ENCODE results near the gene SMG6. TPM values are rescaled to one million over a fixed set of nuclear protein-coding genes. Genes with fewer than 3 reads are reported as not detected.

Gene SMG6
- total and polyA plus RNA-seq, 2 experiments from 2014 or later = 11.9 to 19.9 TPM

DNA sequence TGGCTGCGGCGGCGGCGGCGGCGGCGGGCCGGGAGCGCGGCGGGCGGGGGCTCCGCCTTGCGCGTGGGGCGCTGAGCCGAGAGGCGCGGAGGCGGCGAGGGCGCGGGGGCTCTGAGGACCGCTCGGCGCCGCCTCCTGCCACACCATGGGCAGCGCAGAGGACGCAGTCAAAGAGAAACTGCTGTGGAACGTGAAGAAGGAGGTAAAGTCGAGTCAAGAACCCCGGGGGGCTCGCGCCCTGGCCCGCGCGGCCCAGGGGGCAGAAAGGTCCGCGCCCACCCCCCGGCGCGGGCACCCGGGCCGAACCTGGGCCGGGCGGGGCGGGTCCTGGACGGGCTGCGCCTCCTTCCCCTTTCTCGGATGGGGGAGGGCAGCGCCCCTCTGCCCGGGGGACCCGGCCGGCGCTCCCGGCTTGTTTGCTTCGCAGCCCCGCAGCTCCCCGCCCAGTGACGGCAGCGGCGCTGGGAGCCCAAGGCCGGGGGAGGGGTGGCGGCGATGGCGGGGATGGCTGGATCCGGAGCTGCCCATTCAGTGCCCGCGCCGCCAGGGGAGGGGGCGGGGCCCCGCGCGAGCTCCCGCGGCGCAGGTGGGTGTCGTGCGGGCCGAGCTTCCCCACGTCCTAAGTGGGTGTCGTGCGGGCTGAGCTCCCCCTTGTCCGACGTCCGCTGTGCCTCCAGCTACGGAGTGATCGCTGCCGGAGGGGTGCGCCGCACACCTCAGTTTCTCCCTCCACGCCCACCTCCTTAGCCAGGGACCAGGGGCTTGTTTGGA, 34.1 kb upstream of the SMG6 start:
- no peaks in the 10 kb centered on the region for H3K9me3 ChIP-seq (ENCODE audit: low read depth)
- H4K20me1 ChIP-seq (ENCODE audit: insufficient read depth, poor library complexity, severe bottlenecking) = no peaks in the 10 kb centered on the region
- H3K4me3 ChIP-seq = peak overlapping the region; percentile 64
- TF ChIP-seq EZH2phosphoT487 (IDR thresholded peaks at IDR 0.05; ENCODE audit: low read depth, severe bottlenecking, unreplicated experiment) (no peak), EZH2 (IDR thresholded peaks at IDR 0.05; ENCODE audit: borderline replicate concordance) (no peak)
- TF ChIP-seq, protein P1, sequence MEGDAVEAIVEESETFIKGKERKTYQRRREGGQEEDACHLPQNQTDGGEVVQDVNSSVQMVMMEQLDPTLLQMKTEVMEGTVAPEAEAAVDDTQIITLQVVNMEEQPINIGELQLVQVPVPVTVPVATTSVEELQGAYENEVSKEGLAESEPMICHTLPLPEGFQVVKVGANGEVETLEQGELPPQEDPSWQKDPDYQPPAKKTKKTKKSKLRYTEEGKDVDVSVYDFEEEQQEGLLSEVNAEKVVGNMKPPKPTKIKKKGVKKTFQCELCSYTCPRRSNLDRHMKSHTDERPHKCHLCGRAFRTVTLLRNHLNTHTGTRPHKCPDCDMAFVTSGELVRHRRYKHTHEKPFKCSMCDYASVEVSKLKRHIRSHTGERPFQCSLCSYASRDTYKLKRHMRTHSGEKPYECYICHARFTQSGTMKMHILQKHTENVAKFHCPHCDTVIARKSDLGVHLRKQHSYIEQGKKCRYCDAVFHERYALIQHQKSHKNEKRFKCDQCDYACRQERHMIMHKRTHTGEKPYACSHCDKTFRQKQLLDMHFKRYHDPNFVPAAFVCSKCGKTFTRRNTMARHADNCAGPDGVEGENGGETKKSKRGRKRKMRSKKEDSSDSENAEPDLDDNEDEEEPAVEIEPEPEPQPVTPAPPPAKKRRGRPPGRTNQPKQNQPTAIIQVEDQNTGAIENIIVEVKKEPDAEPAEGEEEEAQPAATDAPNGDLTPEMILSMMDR (IDR thresholded peaks at IDR 0.05; ENCODE audit: poor library complexity) = no peak
- H3K4me1 ChIP-seq (ENCODE audit: insufficient read depth) = peaks cover 8% of the 10 kb centered on the region
- peak overlapping the region; percentile 100 for H3K4me2 ChIP-seq
- under 1% methylated on average over 26 of the region's 92 CpGs for WGBS (ENCODE audit: low lambda C conversion rate, missing lambda C conversion rate)
- peaks cover 36% of the 10 kb centered on the region for H3K79me2 ChIP-seq
- DNase-seq (ENCODE audit: low spot score) = peak; percentile 84
- H3K27ac ChIP-seq = peak overlapping the region; percentile 85
- no peaks in the 10 kb centered on the region for H3K9me2 ChIP-seq (replicated peaks; ENCODE audit: insufficient read depth)
- H3K27me3 ChIP-seq = no peaks in the 10 kb centered on the region
- H2AFZ ChIP-seq = peak overlapping the region; percentile 82
- H3K36me3 ChIP-seq (replicated peaks; ENCODE audit: insufficient read depth, low read depth) = no peaks in the 10 kb centered on the region

DNA sequence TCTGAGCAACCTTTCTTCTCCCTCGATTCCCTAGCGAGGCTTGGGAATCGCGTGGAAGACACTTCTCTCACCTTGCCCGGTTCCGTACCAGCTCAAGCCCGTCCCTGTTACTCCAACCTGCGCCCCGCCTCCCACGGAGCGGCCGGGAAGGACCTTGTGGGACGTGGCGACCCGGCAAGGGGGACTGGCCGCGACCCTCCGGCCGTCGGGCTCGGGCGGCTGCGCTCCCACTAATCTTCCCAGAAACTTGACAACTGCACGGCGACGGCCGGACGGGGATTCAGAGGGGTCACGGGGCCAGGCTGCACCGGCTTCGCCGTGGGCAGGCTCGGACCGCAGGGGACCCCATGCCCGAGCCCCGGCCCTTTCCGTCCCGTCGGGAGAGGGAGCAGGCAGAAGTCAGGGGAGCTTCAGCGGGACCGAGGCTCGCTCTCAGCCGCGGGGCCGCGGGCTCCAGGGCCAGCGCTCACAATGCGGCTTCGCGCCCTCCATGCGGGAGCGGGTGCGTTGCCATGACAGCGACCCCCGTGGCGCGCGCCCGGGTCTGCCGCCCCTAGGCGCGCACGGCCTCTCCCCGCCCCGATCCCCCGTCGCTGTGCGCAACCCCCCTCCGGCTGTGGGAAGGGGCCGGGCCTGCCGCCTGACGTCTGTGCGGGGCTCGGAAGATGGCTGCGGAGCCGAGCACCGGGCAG, 33.4 kb upstream of the SMG6 start, which contains the start of gene SGSM2:
Gene SGSM2, plus strand, starts transcription at position 650 of the 692 bp plus-strand sequence. CDS start 188 bp downstream, outside the sequence.
- H3K36me3 ChIP-seq (replicated peaks; ENCODE audit: insufficient read depth, low read depth) = no peaks in the 10 kb centered on the region
- H3K27ac ChIP-seq = peak within 1 kb of the TSS; percentile 85
- H3K4me3 ChIP-seq = peak within 1 kb of the TSS; percentile 64
- H3K9me2 ChIP-seq (replicated peaks; ENCODE audit: insufficient read depth) = no peaks in the 10 kb centered on the region
- H3K9me3 ChIP-seq (ENCODE audit: low read depth) = no peaks in the 10 kb centered on the region
- 1% methylated on average over 46 of the region's 77 CpGs for WGBS (ENCODE audit: low lambda C conversion rate, missing lambda C conversion rate)
- peaks cover 36% of the 10 kb centered on the region for H3K79me2 ChIP-seq
- H3K4me1 ChIP-seq (ENCODE audit: insufficient read depth) = peaks cover 8% of the 10 kb centered on the region
- peak within 1 kb of the TSS; percentile 100 for H3K4me2 ChIP-seq
- no peaks in the 10 kb centered on the region for H3K27me3 ChIP-seq
- H2AFZ ChIP-seq = peak within 1 kb of the TSS; percentile 95
- no peaks in the 10 kb centered on the region for H4K20me1 ChIP-seq (ENCODE audit: insufficient read depth, poor library complexity, severe bottlenecking)
- DNase-seq (ENCODE audit: low spot score) = peak; percentile 77
- TF ChIP-seq, protein P1 (IDR thresholded peaks at IDR 0.05; ENCODE audit: poor library complexity) = no peak
- TF ChIP-seq EZH2phosphoT487 (IDR thresholded peaks at IDR 0.05; ENCODE audit: low read depth, severe bottlenecking, unreplicated experiment) (no peak), EZH2 (IDR thresholded peaks at IDR 0.05; ENCODE audit: borderline replicate concordance) (no peak)

DNA sequence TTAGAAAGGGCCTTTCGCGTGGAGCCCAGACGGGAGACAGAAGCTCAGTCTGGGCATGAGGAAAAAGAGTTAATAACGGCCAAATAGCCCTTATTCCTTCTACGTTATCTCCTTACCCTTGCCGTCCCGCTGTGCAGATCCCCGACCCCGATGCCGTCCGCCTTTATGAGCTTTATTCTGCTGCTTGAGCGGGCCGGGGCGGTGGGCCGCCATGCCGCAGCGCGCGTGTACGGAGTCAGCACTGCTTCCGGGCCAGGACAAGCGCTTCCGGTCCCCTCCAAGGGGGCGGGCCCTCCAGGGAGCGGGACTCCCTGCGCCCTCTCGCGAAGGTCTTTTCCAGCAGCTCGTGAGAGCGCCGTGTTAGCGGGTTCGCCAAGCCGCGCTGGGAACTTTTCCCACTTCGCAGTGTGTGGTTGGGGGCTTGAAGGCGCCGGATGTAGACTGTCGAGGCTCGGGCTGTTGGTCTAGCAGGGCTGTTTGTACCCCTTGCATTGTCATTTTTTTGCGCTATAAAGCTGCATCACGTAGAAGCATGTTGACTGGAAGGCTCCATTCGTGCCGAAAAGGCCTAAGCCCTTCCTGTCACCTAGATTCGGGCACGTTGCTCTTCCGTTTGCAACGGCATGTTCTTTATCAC, 32.7 kb upstream of the SMG6 start, which contains the start of gene TSR1:
Gene TSR1, minus strand, starts transcription at position 243 of the 637 bp plus-strand sequence. Its CDS starts 30 bp downstream, at position 213.
- Histone ChIP-seq H3K27me3 (no peaks in the 10 kb centered on the region), H3K27ac (peak within 1 kb of the TSS; percentile 76), H3K9me3 (ENCODE audit: low read depth) (no peaks in the 10 kb centered on the region), H4K20me1 (ENCODE audit: insufficient read depth, poor library complexity, severe bottlenecking) (no peaks in the 10 kb centered on the region), H3K4me1 (ENCODE audit: insufficient read depth) (peaks cover 8% of the 10 kb centered on the region), H2AFZ (peak within 1 kb of the TSS; percentile 95), H3K79me2 (peaks cover 36% of the 10 kb centered on the region), H3K36me3 (replicated peaks; ENCODE audit: insufficient read depth, low read depth) (no peaks in the 10 kb centered on the region), H3K4me3 (peak within 1 kb of the TSS; percentile 88), H3K4me2 (peak within 1 kb of the TSS; percentile 100), H3K9me2 (replicated peaks; ENCODE audit: insufficient read depth) (no peaks in the 10 kb centered on the region)
- TF ChIP-seq, protein P1 (IDR thresholded peaks at IDR 0.05; ENCODE audit: poor library complexity) = peak; percentile 19
- TF ChIP-seq EZH2phosphoT487 (IDR thresholded peaks at IDR 0.05; ENCODE audit: low read depth, severe bottlenecking, unreplicated experiment) = no peak
- peak; percentile 96 for DNase-seq (ENCODE audit: low spot score)
- WGBS (ENCODE audit: low lambda C conversion rate, missing lambda C conversion rate) = under 1% methylated on average over 48 of the region's 48 CpGs

Data from hepatocyte (in vitro differentiated cells).